ENCODE measurements around the gene MTMR2.
"Not testable (repeated sequence)": the region's sequence is repeated elsewhere in the genome, so short reads cannot be mapped to it uniquely, and the experiment has no call there.

MTMR2 gene

DNA sequence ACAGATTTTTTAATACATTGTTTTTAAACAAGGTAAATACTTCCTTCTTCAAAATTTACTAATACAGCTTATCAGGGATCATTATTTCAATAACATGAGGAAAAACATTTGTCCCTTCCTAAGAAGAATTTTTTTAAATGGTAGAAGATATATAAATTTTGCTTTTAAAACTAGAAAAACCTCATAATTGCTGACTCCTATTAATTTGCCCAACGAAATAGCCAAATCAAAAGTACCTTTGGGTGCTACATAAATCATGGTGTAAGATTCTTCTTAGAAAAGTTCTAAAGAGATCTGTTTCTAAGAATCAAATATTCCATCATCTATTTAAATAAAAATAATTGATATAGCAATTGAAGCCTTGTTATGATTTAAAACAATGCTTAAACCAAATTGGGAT, 78.7 kb downstream of the MTMR2 start:
- peaks cover 12% of the 10 kb centered on the region for H3K36me3 Mint-ChIP-seq (ENCODE audit: low read depth)
- H3K27me3 Mint-ChIP-seq (ENCODE audit: low read depth): no peaks in the 10 kb centered on the region
- H3K27ac Mint-ChIP-seq: no peak overlapping the region
- no peak overlapping the region for H3K4me3 Mint-ChIP-seq
- no peaks in the 10 kb centered on the region for H3K4me1 Mint-ChIP-seq (ENCODE audit: low read depth)
- no peaks in the 10 kb centered on the region for H3K9me3 Mint-ChIP-seq
- DNase-seq (ENCODE audit: low spot score): no peak

DNA sequence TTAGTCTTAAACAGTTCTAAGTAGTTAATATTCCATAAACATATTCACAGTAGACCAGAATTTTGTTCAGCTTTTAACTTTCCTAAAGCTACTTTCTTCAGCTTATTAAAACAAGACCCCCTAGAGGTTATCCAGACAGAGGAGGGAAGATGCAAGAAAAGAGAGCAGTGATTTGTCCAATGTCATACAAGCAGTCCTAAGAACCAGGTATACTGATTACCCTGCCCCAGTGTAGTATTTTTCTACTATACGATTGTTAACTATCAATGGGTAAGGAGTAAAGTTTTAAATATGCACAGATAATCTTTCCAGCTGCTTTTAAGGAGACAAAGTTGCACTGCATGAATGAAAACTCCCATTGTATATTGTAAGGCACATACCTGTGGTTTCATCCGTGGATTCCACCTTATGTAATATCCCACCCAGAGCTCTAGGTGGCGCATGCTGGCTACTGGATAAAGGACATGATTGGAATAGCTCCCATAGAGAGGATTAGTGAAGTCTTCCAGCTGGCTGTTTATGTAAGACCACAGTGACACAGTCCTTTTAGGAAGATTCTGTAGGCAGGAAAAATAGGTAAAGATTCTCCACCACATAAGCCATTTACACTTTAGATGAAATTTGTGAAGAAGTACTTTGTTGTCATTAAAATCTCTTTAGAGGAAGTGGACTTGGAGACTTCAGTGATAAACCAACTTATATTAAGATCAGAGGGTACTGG, 88.0 kb downstream of the MTMR2 start:
- H3K4me1 Mint-ChIP-seq (ENCODE audit: low read depth): peaks cover 2% of the 10 kb centered on the region
- no peak overlapping the region for H3K27ac Mint-ChIP-seq
- DNase-seq (ENCODE audit: low spot score): peak; percentile 29
- peaks cover 44% of the 10 kb centered on the region for H3K36me3 Mint-ChIP-seq (ENCODE audit: low read depth)
- no peak overlapping the region for H3K4me3 Mint-ChIP-seq
- H3K27me3 Mint-ChIP-seq (ENCODE audit: low read depth): no peaks in the 10 kb centered on the region
- H3K9me3 Mint-ChIP-seq: no peaks in the 10 kb centered on the region

DNA sequence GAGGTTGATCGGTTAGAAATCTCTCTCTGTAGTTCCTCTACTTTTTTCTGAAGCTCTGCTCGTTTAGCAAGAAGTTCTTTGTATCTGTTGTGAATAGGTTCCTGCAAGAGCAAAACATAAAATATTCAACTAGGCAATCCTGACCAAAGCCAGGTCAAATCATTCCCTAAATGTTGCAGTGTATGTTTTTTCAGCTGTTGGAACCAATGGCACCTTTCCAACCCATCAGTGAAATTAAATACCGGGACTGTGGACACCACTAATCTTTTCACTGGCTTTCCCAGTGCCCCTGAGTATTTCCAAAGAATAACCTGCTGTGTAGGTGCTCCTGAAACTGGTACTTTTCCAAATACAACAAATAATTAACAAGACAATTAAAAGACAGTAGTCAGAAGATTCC, 88.6 kb downstream of the MTMR2 start:
- Mint-ChIP-seq H3K4me1 (ENCODE audit: low read depth) (peaks cover 3% of the 10 kb centered on the region), H3K36me3 (ENCODE audit: low read depth) (peaks cover 48% of the 10 kb centered on the region), H3K9me3 (no peaks in the 10 kb centered on the region), H3K27me3 (ENCODE audit: low read depth) (no peaks in the 10 kb centered on the region), H3K4me3 (no peak overlapping the region), H3K27ac (no peak overlapping the region)
- no peak for DNase-seq (ENCODE audit: low spot score)

DNA sequence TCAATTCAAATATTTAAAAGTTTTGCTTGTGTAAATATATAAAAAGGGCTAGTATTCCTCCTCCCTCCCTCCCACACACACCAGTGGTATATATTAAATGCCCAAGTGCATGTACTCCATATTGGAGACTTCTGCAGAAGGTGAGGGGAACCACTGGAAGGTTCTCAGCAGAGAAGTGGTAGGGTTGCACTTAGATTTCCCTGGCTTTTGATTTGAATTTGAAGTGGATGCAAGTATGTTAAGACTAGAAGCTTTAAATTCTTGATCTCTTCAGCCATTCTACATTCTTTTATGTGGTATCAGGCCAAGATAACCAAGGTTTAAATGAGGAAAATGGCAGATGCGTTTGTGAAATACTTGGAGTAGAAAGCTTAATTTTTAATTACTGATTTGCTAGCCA, 90.5 kb downstream of the MTMR2 start:
- Mint-ChIP-seq H3K27me3 (ENCODE audit: low read depth) (no peaks in the 10 kb centered on the region), H3K4me3 (no peak overlapping the region), H3K4me1 (ENCODE audit: low read depth) (peaks cover 1% of the 10 kb centered on the region), H3K9me3 (no peaks in the 10 kb centered on the region), H3K36me3 (ENCODE audit: low read depth) (peaks cover 55% of the 10 kb centered on the region), H3K27ac (no peak overlapping the region)
- DNase-seq (ENCODE audit: low spot score): no peak

DNA sequence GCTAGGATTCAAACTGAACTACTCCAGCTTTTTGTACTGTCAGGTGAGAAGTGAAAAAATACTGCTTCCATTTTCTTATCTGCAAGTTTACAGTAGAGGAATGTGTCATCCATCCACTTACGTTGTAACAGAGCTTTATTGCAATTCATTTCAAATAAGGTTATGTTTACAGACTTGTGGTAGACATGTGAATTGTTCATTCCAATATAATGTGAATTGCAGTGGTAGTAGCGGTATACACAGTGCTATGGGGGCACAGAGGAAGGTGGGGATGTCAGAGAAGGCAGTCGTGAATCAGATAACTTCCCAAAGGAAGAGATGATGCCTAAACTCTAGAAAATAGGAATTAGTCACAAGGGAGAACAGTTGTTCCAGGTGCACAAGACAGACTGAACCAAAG, 91.1 kb downstream of the MTMR2 start:
- Mint-ChIP-seq H3K9me3 (no peaks in the 10 kb centered on the region), H3K4me1 (ENCODE audit: low read depth) (peaks cover 1% of the 10 kb centered on the region), H3K36me3 (ENCODE audit: low read depth) (peaks cover 54% of the 10 kb centered on the region), H3K27ac (no peak overlapping the region), H3K4me3 (no peak overlapping the region), H3K27me3 (ENCODE audit: low read depth) (no peaks in the 10 kb centered on the region)
- no peak for DNase-seq (ENCODE audit: low spot score)

DNA sequence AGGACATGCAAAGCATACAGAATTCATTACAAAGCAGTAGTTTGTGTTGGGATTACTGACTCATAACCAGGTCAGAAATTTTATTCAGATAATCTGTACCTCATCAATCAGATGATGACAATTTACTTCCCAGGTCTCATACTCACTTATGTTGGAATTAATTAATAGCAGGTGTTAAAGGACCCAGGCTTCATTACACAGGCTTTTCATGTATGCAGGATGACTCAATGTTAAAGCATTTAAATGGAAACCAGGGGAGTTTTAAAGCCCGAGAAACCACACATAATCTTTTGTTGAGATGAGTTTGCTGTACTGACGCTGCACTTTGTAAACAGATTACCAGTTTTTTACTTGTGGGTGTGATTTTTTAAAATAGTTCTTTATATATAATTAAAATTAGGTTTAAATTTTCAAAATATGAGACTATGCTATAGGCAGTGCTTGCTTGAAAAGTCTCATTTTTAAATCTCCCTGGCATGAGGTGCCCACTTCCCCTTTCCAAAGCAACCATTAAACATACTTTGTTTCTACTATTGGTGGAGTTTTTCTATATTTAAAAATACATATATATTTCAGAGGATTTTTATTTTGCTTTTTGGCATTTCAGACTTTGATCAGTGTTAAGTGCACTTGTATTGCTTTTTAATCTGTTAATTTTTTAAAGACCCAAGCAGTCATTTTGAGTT, 92.6 kb downstream of the MTMR2 start:
- Mint-ChIP-seq H3K4me1 (ENCODE audit: low read depth) (peaks cover 1% of the 10 kb centered on the region), H3K36me3 (ENCODE audit: low read depth) (peaks cover 49% of the 10 kb centered on the region), H3K27ac (no peak overlapping the region), H3K27me3 (ENCODE audit: low read depth) (no peaks in the 10 kb centered on the region), H3K9me3 (no peaks in the 10 kb centered on the region), H3K4me3 (no peak overlapping the region)
- no peak for DNase-seq (ENCODE audit: low spot score)

DNA sequence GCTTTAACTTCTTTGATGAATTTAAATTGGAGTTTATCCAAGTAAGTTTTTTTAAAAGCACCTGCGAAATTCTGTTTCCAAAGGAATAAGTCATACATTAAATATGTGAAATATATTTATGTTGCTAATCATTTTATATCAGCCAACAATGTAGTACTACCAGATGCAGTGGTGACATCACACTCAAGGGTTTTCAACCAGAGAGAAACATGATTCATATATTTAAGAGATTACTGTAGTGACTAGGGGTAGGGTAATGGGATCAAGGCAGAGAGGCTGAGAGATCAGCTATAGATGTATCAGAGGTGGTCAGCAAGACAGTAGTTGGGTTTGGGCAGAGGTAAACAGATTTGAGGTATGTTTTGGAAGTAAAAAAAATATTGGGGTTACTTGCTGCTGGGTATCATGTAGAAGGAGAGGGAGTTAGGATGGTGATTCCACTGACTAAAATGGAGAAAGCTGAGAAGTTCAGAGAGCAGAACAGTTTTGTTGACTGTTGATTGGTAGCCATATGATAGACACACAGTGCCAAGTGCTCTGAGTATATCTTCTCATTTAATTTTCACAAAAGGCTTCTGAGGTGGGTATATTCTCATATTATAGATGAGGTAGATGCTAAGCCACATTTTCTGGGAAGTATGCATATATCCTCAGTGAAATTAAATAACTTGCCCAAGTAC, 94.2 kb downstream of the MTMR2 start:
- H3K27me3 Mint-ChIP-seq (ENCODE audit: low read depth): no peaks in the 10 kb centered on the region
- no peak for DNase-seq (ENCODE audit: low spot score)
- peaks cover 54% of the 10 kb centered on the region for H3K36me3 Mint-ChIP-seq (ENCODE audit: low read depth)
- no peaks in the 10 kb centered on the region for H3K9me3 Mint-ChIP-seq
- H3K4me3 Mint-ChIP-seq: no peak overlapping the region
- no peak overlapping the region for H3K27ac Mint-ChIP-seq
- peaks cover 1% of the 10 kb centered on the region for H3K4me1 Mint-ChIP-seq (ENCODE audit: low read depth)

DNA sequence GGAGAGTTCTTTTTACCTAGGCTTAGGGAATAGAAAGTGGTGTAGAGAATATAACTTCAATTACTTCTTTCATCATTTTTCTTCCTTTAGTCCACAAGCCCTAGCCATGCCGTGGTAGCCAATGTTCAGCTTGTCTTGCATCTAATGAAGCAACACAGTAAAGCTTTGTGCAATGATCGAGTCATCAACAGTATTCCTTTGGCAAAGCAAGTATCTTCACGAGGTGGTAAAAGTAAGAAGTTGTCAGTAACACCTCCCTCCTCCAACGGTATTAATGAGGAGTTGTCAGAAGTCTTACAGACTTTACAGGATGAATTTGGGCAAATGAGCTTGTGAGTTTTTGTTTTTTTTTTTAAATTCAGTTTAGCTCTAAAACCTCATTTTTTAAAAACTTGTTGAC, 96.2 kb downstream of the MTMR2 start:
- Mint-ChIP-seq H3K36me3 (ENCODE audit: low read depth) (peaks cover 52% of the 10 kb centered on the region), H3K4me1 (ENCODE audit: low read depth) (peaks cover 1% of the 10 kb centered on the region), H3K27ac (no peak overlapping the region), H3K27me3 (ENCODE audit: low read depth) (no peaks in the 10 kb centered on the region), H3K9me3 (no peaks in the 10 kb centered on the region), H3K4me3 (no peak overlapping the region)
- DNase-seq (ENCODE audit: low spot score): no peak

DNA sequence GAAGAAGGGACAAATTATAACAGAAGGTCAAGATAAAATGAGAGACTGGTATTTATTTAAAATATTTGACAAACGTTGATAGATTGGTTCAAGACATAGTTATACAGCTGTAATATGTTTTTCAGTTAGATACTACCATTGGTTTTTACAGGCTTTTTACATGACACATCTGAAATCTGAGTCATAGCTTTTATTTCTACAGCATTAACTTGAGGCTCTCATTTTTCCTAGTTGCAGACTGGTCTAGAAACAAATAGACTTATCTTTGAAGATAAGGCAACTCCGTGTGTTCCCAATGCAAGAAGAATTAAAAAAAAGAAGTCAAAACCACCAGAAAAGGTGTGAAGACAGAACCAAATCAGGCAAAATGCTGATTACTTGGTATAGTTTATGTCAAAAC, 102.3 kb downstream of the MTMR2 start:
- H3K27ac Mint-ChIP-seq: no peak overlapping the region

DNA sequence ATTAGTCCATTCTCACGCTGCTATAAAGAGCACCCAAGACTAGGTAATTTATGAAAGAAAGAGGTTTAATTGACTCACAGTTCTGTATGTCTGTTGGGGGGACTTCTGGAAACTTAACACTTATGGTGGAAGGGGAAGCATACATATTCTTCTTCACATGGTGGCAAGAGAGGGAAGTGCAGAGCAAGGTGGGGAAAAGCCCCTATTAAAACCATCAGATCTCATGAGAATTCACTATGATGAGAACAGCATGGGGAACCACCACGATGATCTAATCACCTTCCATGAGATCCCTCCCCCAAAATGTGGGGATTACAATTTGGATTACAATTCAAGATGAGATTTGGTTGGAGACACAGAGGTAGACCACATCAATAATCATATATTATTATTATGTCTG, 107.9 kb downstream of the MTMR2 start:
- H3K27ac Mint-ChIP-seq: no peak overlapping the region
- peaks cover 46% of the 10 kb centered on the region for H3K36me3 Mint-ChIP-seq (ENCODE audit: low read depth)
- H3K4me1 Mint-ChIP-seq (ENCODE audit: low read depth): peaks cover 2% of the 10 kb centered on the region
- H3K4me3 Mint-ChIP-seq: no peak overlapping the region
- DNase-seq (ENCODE audit: low spot score): no peak
- no peaks in the 10 kb centered on the region for H3K27me3 Mint-ChIP-seq (ENCODE audit: low read depth)
- no peaks in the 10 kb centered on the region for H3K9me3 Mint-ChIP-seq

More for the DNA sequence above, 102.3 kb downstream of the MTMR2 start:
- Mint-ChIP-seq H3K36me3 (ENCODE audit: low read depth) (peaks cover 61% of the 10 kb centered on the region), H3K9me3 (no peaks in the 10 kb centered on the region), H3K27me3 (ENCODE audit: low read depth) (no peaks in the 10 kb centered on the region), H3K4me1 (ENCODE audit: low read depth) (no peaks in the 10 kb centered on the region), H3K4me3 (no peak overlapping the region)
- no peak for DNase-seq (ENCODE audit: low spot score)

DNA sequence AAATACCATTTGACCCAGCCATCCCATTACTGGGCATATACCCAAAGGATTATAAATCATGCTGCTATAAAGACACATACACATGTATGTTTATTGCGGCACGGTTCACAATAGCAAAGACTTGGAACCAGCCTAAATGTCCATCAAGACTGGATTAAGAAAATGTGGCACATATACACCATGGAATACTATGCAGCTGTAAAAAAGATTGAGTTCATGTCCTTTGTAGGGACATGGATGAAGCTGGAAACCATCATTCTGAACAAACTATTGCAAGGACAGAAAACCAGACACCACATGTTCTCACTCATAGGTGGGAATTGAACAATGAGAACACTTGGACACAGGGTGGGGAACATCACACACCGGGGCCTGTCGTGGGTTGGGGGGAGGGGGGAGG, 112.9 kb downstream of the MTMR2 start:
- not testable (repeated sequence) for H3K4me3 Mint-ChIP-seq; H3K27ac Mint-ChIP-seq; H3K27me3 Mint-ChIP-seq (ENCODE audit: low read depth); DNase-seq (ENCODE audit: low spot score); H3K4me1 Mint-ChIP-seq (ENCODE audit: low read depth)
- Mint-ChIP-seq H3K36me3 (ENCODE audit: low read depth) (peaks cover 51% of the 10 kb centered on the region), H3K9me3 (peaks cover 13% of the 10 kb centered on the region)

DNA sequence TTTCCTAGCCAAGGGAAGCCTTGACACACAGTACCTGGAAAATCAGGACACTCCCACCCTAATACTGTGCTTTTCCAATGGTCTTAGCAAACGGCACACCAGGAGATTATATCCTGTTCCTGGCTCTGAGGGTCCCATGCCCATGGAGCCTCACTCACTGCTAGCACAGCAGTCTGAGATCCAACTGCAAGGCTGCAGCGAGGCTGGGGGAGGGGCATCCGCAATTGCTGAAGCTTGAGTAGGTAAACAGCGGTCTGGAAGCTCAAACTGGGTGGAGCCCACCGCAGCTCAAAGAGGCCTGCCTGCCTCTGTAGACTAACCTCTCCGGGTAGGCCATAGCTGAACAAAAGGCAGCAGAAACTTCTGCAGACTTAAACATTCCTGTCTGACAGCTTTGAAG, 117.4 kb downstream of the MTMR2 start:
- H3K36me3 Mint-ChIP-seq (ENCODE audit: low read depth): peaks cover 59% of the 10 kb centered on the region
- not testable (repeated sequence) for H3K27ac Mint-ChIP-seq; DNase-seq (ENCODE audit: low spot score); H3K4me1 Mint-ChIP-seq (ENCODE audit: low read depth); H3K4me3 Mint-ChIP-seq; H3K27me3 Mint-ChIP-seq (ENCODE audit: low read depth)
- peaks cover 13% of the 10 kb centered on the region for H3K9me3 Mint-ChIP-seq

DNA sequence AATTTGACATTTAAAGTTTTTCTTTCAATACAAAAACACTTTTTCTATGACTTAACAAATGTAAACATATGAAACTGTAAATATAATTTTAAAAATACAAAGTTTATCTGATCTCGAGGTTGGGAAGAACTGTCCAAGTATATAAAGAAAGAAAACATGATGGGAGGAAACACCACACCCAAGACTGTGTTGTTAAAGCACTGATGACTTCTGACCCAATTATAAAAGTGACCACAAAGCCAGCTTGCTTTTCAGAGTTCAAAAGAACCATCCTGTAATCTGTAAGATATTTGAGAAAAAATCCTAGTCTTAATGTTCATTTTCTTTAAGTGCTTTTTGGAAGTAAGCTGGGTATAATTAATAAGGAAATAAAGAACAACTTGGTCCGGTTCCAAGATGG, 118.0 kb downstream of the MTMR2 start:
- DNase-seq (ENCODE audit: low spot score): no peak
- Mint-ChIP-seq H3K9me3 (peaks cover 13% of the 10 kb centered on the region), H3K4me1 (ENCODE audit: low read depth) (peaks cover 4% of the 10 kb centered on the region), H3K27me3 (ENCODE audit: low read depth) (no peaks in the 10 kb centered on the region), H3K4me3 (peak overlapping the region; percentile 19), H3K36me3 (ENCODE audit: low read depth) (peaks cover 60% of the 10 kb centered on the region), H3K27ac (no peak overlapping the region)

DNA sequence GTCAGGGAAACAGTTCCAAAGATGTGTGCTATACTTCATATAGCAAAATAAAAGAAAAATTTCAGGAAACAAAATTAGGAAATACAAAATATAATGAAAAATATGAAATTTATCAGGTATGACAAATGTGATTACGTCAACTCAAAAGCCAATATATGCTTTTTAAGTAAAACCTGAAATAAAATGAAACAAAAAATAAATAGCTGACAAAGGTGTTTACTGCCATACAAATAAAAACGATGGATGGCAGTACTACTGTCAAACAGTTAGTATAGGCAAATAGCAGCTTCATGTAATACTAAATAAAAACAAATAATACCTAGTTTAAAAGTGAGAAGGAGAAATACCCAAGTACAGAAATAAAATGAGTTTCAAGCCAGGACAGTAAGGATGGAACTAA, 119.9 kb downstream of the MTMR2 start:
- H3K9me3 Mint-ChIP-seq: peaks cover 7% of the 10 kb centered on the region
- no peak overlapping the region for H3K27ac Mint-ChIP-seq
- peaks cover 65% of the 10 kb centered on the region for H3K36me3 Mint-ChIP-seq (ENCODE audit: low read depth)
- peaks cover 4% of the 10 kb centered on the region for H3K4me1 Mint-ChIP-seq (ENCODE audit: low read depth)
- H3K27me3 Mint-ChIP-seq (ENCODE audit: low read depth): no peaks in the 10 kb centered on the region
- DNase-seq (ENCODE audit: low spot score): no peak
- no peak overlapping the region for H3K4me3 Mint-ChIP-seq

All from T-helper 2 cell treated with Interferon-gamma antibody and Interleukin-4, amounts not matched to agents 5 μg/mL and 100 μg/mL, for 36 hours (primary cell).